ENCODE results near the gene UBE2G2. TPM values are rescaled to one million over a fixed set of nuclear protein-coding genes. Genes with fewer than 3 reads are reported as not detected.

UBE2G2 gene
- total RNA-seq, 2 experiments from 2014 or later: 89.9 to 96.8 TPM

DNA sequence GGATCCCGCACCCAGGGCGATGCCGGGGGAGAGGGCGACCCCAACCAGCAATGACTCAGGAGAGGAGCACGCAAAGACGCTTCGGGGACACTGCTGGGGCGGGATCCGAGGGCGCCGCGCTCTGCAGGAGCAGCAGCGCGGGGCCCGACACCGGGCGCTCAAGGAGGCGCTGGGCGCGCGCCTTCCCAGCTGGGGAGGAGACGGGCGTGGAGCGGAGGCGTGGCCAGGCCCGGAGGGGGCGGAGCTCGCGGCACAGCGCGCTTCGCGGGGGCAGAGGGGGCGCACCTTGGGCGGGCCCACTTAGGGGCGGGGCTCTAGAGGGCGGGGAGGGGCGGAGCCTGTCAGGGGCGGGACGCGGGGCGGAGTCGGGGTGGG is 15.9 kb upstream of the UBE2G2 start:
- ChIA-PET POLR2A (interaction anchor here (0.7 to 1.2 kb wide), 8 partner anchors 10 to 199 kb away, joined by 3 to 29 read pairs (median 6); partner anchors contain the start of genes PTTG1IP and UBE2G2), CTCF (interaction anchor here (0.9 to 1.0 kb wide), 2 partner anchors 17 to 58 kb away, joined by 3 to 5 read pairs; no protein-coding TSS in a partner anchor)
- H3K27ac ChIP-seq (ENCODE audit: low read depth in 1 of 2, low read length in 2 of 2): no peak overlapping the region
- peaks cover 14% of the 10 kb centered on the region for H3K36me3 ChIP-seq (ENCODE audit: insufficient read depth, low read length)
- peaks cover 13% of the 10 kb centered on the region for H3K4me1 Mint-ChIP-seq (ENCODE audit: low read depth)
- DNase-seq (peak; percentile 87 to 97 (median 94)), ATAC-seq (ENCODE audit: poor library complexity) (peak; percentile 85)
- H3K4me1 ChIP-seq (ENCODE audit: insufficient read depth, low read length): peaks cover 19% of the 10 kb centered on the region
- peak overlapping the region; percentile 82 for H3K4me3 Mint-ChIP-seq
- peak overlapping the region; percentile 65 for H3K27ac Mint-ChIP-seq
- peaks cover 6% of the 10 kb centered on the region for H3K9me3 Mint-ChIP-seq
- peaks cover 7 to 25% of the 10 kb centered on the region in 2 experiments for H3K9me3 ChIP-seq (ENCODE audit: control insufficient read depth in 1 of 2, insufficient read depth in 1 of 2, low read length in 2 of 2)
- H3K36me3 Mint-ChIP-seq (ENCODE audit: low read depth): peaks cover 17% of the 10 kb centered on the region
- TF ChIP-seq, protein P1, sequence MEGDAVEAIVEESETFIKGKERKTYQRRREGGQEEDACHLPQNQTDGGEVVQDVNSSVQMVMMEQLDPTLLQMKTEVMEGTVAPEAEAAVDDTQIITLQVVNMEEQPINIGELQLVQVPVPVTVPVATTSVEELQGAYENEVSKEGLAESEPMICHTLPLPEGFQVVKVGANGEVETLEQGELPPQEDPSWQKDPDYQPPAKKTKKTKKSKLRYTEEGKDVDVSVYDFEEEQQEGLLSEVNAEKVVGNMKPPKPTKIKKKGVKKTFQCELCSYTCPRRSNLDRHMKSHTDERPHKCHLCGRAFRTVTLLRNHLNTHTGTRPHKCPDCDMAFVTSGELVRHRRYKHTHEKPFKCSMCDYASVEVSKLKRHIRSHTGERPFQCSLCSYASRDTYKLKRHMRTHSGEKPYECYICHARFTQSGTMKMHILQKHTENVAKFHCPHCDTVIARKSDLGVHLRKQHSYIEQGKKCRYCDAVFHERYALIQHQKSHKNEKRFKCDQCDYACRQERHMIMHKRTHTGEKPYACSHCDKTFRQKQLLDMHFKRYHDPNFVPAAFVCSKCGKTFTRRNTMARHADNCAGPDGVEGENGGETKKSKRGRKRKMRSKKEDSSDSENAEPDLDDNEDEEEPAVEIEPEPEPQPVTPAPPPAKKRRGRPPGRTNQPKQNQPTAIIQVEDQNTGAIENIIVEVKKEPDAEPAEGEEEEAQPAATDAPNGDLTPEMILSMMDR (IDR thresholded peaks at IDR 0.05): no peak
- H3K4me3 ChIP-seq (ENCODE audit: low read length): peak overlapping the region; percentile 61
- H3K27me3 Mint-ChIP-seq: no peaks in the 10 kb centered on the region
- H3K27me3 ChIP-seq (ENCODE audit: control insufficient read depth in 1 of 2, insufficient read depth in 2 of 2, low read length in 2 of 2): no peaks in the 10 kb centered on the region
- intact Hi-C loops (cut with DNase I, micrococcal nuclease): loop anchor here (1.0 to 5.0 kb wide), 7 partner anchors 15 to 1845 kb away; partner anchors contain the start of genes ADARB1 (in 1 of the 2), CFAP410 (in 1 of the 2), PKNOX1 (in 1 of the 2) and UBE2G2 (in 1 of the 2)

GRCh38 chr21:44816761-44817505 is 15.3 kb upstream of the UBE2G2 start:
- Mint-ChIP-seq H3K36me3 (ENCODE audit: low read depth) (peaks cover 17% of the 10 kb centered on the region), H3K27me3 (no peaks in the 10 kb centered on the region), H3K4me1 (ENCODE audit: low read depth) (peaks cover 13% of the 10 kb centered on the region), H3K9me3 (peaks cover 4% of the 10 kb centered on the region), H3K4me3 (peak overlapping the region; percentile 86), H3K27ac (peak overlapping the region; percentile 77)
- Histone ChIP-seq H3K4me3 (ENCODE audit: low read length) (peak overlapping the region; percentile 61), H3K27ac (ENCODE audit: low read depth in 1 of 2, low read length in 2 of 2) (no peak overlapping the region), H3K27me3 (ENCODE audit: control insufficient read depth in 1 of 2, insufficient read depth in 2 of 2, low read length in 2 of 2) (no peaks in the 10 kb centered on the region), H3K4me1 (ENCODE audit: insufficient read depth, low read length) (peaks cover 19% of the 10 kb centered on the region), H3K36me3 (ENCODE audit: insufficient read depth, low read length) (peaks cover 16% of the 10 kb centered on the region), H3K9me3 (ENCODE audit: control insufficient read depth in 1 of 2, insufficient read depth in 1 of 2, low read length in 2 of 2) (peaks cover 3 to 24% of the 10 kb centered on the region in 2 experiments)
- DNase-seq (peak in 1 of 14 experiments; percentile 9), ATAC-seq (ENCODE audit: poor library complexity) (no peak)
- ChIA-PET CTCF (interaction anchor here (0.9 to 1.0 kb wide), 2 partner anchors 16 to 58 kb away, joined by 3 to 5 read pairs; no protein-coding TSS in a partner anchor), POLR2A (interaction anchor here (1.0 to 2.6 kb wide), 8 partner anchors 9 to 110 kb away, joined by 3 to 29 read pairs (median 8); partner anchors contain the start of genes PTTG1IP and UBE2G2)
- intact Hi-C loops (cut with DNase I, micrococcal nuclease): loop anchor here (1.0 to 5.0 kb wide), 7 partner anchors 15 to 1845 kb away; partner anchors contain the start of genes ADARB1 (in 1 of the 2), CFAP410 (in 1 of the 2), PKNOX1 (in 1 of the 2) and UBE2G2 (in 1 of the 2)
- TF ChIP-seq, protein P1 (IDR thresholded peaks at IDR 0.05): no peak

DNA sequence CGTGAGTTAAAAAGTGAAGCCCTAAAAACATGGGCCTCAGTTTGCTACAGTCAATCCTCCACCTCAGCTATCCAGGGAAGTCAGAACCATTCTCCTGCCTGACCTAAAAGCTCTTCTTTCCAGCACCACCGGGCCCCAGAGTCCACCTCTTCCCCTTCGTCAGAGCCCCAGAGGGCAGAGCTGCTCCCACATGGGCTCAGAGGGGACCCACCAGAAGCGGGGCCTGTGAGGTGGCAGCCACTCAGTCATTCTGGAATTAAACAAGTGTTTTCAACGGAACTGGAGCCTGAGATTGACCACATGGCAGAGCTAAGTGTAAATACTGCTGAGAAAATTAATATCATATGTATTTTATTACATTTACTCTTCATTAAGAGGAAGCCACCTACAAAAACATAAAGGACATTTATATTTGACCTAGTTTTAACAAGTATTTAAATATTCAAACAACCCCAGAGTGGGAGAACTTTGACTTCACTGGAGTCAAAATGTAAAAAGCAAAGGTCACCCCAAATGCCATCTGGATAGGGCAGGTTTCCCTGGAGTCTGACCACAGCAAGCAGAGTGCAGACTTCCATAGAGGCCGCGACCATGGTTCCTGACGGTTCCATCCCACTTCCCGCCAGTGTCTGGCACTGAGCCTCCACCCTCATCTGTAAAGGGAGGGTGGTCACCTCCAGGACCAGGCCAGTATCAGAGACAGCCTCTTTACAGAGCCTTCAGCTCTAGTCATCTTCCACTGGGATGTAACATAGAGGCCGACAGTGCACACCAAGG is 14.4 kb upstream of the UBE2G2 start:
- peaks cover 24% of the 10 kb centered on the region for H3K36me3 Mint-ChIP-seq (ENCODE audit: low read depth)
- Histone ChIP-seq H3K4me1 (ENCODE audit: insufficient read depth, low read length) (peaks cover 19% of the 10 kb centered on the region), H3K36me3 (ENCODE audit: insufficient read depth, low read length) (peaks cover 16% of the 10 kb centered on the region), H3K9me3 (ENCODE audit: control insufficient read depth in 1 of 2, insufficient read depth in 1 of 2, low read length in 2 of 2) (peaks cover 0 to 19% of the 10 kb centered on the region in 2 experiments), H3K27ac (ENCODE audit: low read depth in 1 of 2, low read length in 2 of 2) (no peak overlapping the region), H3K27me3 (ENCODE audit: control insufficient read depth in 1 of 2, insufficient read depth in 2 of 2, low read length in 2 of 2) (no peaks in the 10 kb centered on the region), H3K4me3 (ENCODE audit: low read length) (no peak overlapping the region)
- DNase-seq (peak in 1 of 14 experiments; percentile 26), ATAC-seq (ENCODE audit: poor library complexity) (no peak)
- ChIA-PET POLR2A (interaction anchor here (0.6 to 2.6 kb wide), 2 partner anchors 14 to 58 kb away, joined by 3 to 8 read pairs; partner anchors contain the start of genes PTTG1IP and UBE2G2), CTCF (no interaction called here)
- TF ChIP-seq, protein P1 (IDR thresholded peaks at IDR 0.05): no peak
- peak overlapping the region; percentile 86 for H3K4me3 Mint-ChIP-seq
- peaks cover 4% of the 10 kb centered on the region for H3K9me3 Mint-ChIP-seq
- intact Hi-C loops (cut with DNase I, micrococcal nuclease): loop anchor here in 1 of 2 experiments (2.0 to 5.0 kb wide), 5 partner anchors 59 to 1844 kb away; partner anchors contain the start of genes ADARB1, CFAP410 and PKNOX1
- peaks cover 15% of the 10 kb centered on the region for H3K4me1 Mint-ChIP-seq (ENCODE audit: low read depth)
- H3K27ac Mint-ChIP-seq: peak overlapping the region; percentile 77
- no peaks in the 10 kb centered on the region for H3K27me3 Mint-ChIP-seq
